GM21526 (cell line): ENCODE data around the gene FZD10.

Experiments
- ATAC-seq: cut with Tn5 transposase; IDR thresholded peaks from one replicate; pipeline ENCODE4 v1.9.1; 2021; ENCODE audit warnings: moderate library complexity; ENCODE audit not compliant: unreplicated experiment, low FRiP score

The FZD10 gene

GRCh38 chr12:130131025-130131424, 31.2 kb upstream of the FZD10 start:
- ATAC-seq = no peak

DNA sequence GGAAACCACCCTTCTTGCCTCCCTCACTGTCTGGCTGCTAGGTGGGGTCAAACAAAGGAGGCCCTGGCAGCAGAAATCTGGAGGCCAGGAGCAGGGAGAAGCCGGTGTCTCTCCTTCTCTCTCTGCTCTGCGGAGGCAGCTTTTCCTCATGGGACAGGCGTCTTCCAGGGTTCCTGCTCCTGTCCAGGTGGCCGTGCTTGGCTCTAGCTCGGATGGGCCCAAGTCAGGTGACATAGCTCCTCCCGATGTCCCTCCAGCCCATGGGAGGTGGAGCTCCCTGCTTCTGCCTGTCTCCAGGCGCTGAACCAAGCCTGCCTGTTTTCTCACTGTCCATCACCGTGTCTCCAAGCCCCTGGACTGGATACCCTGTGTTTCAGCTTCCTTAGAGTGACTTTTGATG, 30.5 kb upstream of the FZD10 start:
- no peak for ATAC-seq

DNA sequence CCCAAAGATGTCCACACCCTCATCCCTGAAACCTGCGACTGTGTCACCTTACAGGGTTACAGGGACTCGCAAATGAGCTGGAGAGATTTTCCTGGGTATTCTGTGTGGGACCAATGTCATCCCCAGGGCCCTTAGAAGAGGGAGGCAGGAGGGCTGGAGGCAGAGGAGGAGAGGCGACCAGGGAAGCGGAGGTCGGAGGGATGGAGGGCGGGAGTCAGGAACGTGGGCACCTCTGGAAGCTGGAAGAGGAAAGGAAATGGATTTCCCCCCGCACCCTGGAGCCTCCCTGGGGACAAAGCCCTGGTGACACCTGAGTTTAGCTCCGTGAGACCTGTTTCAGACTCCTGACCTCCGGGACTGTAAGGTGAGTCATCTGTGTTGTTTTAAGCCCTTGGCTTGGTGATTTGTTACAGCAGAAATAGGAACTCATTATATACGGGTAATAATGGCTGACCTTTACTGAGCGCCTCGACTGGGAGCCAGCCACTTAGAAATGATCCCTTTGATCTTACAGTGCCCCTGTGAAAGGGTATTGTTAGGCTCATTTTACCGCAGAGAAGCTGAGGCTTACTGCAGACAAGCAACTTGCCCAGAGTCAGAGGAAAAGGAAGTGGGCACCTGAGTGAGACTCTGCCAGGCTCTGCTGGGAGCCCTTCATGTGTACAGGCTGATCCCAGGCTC, 29.3 kb upstream of the FZD10 start:
- no peak for ATAC-seq

DNA sequence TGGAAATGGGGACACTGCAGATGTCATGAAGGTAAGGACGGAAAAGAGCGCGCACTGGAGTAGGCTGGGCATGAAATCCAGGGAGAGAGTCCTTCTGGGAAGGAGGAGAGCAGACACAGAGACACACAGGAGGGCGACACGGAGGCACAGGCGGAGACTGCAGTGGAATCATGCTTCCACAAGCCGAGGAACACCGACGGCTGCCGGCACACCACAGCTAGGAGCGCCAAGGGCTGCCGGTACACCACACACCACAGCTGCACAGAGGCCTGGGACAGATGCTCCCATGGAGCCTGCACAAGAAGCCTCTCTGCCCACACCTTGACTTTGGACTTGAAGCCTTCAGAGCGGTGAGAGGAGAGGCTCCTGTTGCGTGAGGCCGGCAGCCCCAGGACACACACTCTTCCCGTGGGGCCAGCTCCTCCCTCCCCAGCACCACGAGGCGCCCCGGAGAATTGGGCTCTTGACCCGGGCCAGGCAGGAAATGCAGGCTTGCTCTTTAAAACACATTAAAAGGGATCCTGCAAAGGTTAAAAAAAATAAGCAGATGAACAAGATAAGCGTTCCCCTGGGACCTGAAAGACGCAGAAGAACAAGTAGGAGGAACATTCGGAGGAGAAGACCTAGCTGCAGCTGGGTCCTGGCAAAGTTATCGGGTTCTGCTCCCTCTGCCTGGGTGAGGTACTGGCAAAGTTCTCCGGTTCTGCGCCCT, 28.3 kb upstream of the FZD10 start:
- ATAC-seq = no peak

DNA sequence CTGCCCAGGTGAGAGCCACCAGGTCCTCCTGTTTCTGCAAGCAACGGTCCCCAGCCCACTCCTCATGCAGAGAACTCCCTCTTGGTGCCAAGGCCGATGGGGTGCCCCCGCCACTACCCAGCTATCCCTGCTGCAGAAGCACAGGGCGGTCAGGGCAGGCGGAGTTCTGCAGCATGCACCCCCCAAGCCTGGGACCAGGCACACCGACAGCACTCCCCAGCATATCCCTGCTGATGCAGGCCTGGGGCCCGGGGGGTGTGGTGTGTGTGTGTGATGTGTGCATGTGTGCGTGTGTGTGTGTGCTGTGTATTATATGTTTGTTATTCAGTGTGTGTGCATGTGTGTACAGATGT, 27.7 kb upstream of the FZD10 start:
- no peak for ATAC-seq

- ATAC-seq = no peak
These were observed 25.7 kb upstream of the FZD10 start for GRCh38 chr12:130136509-130137039.

- ATAC-seq = no peak
These were observed 24.9 kb upstream of the FZD10 start for GRCh38 chr12:130137040-130138018.

DNA sequence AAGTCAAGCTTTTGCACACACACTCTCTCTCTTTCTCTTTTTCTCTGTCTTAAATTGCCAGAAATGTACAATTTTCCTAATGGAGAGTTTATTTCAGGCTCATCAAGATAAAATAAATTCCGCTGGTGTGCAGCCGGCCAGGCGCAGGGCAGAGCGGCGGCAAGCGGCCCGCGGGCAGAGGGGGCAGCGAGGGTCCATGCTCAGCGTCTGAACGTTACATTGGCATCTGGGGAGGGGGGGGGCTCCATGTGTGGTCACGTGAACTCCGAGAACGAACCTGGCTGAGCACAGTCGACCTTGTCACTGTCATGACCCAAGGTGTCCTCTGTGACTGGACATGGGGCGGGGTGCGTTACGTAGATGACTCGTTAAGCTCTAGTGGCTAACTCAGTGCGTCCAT, 23.8 kb upstream of the FZD10 start:
- ATAC-seq = no peak

DNA sequence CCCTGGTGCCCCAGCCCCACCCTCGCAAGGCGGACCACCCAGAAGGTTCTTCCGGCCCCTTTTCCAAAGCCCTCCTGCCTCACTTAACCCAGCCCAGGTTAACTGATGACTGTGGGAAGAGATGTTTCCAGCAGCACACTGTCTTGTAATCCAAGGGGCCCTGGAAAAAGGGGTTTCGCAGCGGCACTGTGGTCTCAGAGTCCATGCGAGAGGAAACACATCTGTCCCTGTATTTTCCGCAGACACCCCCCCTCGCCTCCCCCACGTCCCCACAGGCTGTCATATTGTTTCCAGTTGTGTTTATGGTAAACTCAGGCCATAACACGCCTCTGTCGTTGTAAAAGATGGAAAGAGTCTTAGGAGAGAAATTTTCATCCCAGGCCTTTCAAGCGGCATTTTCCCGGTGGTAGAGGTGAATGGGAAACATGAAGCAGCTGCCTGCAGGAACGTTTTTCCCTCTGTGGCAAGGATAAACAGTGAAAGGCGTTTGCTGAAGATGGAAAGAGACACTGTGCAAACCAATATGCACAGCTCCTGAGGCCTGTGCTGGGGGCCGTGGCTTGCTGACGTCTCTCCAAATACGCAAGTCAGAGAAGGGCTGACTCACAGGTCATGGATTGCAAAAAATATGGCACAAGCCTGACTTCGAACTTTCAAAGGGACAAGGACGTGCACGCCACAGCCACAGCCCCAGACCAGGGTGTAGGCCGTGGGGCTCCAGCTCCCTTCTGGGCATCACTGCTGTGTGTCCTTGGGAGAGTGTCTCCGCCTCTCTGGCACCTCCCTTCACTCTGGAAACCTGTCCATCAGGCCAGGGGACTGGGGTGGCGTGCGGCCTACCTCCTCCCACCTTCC, 22.5 kb upstream of the FZD10 start:
- no peak for ATAC-seq

GRCh38 chr12:130141105-130141504, 21.2 kb upstream of the FZD10 start:
- ATAC-seq = no peak

- no peak for ATAC-seq
These were observed 20.2 kb upstream of the FZD10 start for GRCh38 chr12:130141901-130142683.

DNA sequence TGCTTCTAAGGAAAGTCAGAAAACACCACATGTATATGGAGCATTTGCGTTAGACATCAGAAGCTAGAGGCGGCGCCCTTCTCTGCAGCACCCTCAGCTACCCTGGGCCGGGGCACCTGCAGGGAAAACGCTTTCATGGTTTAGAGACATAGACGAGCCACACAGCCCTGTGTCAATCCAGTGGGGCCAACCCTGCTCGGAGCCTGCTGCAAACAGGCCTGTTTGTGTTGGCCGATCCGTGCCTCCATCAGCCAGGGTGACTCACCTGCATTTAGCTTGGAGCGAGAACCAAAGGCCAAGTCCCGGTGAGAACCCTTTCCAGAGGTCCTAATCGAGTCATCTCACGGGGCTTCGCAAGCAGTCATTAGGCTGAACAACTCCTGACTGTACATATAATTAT, 19.5 kb upstream of the FZD10 start:
- no peak for ATAC-seq

DNA sequence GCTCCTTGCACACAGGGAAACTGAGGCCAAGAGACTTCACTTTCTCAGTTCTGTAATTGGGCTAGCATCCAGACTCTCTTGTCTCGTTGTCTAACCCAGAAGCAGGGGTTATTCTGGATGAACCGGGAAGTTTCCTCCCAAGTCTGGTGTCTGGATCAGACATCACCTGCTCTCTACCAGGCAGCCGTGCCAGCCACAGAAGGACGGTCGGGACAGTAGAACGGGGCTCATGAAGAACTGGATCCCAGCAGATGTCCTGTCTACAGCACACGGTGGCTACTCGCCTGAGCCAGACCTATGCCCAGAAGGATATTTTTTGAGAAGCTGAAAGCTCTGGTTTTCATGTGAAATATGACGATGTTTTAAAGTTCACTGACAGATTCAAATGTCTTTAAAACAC, 19.1 kb upstream of the FZD10 start:
- no peak for ATAC-seq

- no peak for ATAC-seq
These were observed 18.0 kb upstream of the FZD10 start for GRCh38 chr12:130144256-130144655.

GRCh38 chr12:130145731-130146130, 16.5 kb upstream of the FZD10 start:
- ATAC-seq = no peak

GRCh38 chr12:130146176-130146931, 15.9 kb upstream of the FZD10 start:
- no peak for ATAC-seq

DNA sequence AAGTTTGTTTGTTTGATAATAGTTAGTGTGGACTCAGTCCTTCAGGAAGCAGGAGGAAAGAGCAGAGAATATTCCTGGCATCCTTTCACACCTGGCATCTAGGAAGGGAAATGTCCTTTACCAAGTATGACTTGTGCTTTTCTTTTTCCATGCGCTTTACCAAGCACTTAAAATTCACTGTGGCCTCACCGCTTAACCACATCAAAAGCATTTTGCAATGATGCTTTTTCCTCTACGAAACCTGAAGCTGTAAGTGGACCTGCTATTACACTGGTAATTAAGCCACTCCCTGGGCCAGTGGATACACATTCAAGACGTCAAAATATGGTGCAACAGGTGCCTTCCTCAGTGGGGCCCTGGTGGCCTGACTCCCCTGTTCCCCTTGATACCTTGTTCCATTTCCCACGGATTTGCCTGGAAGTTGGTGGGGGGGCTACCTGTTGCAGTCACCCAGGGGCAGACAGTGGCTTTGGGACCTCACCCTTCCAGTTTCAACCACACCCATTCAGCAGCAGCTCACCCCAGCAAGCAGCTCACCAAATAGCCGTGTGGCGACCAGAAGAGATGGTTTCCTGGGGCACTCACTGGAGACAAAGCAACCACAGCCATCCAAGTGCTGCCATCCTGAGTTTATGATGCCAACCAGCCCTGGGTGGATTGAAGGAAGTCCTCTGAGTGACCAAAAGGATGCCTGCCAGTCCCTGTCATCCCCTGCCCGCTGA, 14.2 kb upstream of the FZD10 start:
- no peak for ATAC-seq

DNA sequence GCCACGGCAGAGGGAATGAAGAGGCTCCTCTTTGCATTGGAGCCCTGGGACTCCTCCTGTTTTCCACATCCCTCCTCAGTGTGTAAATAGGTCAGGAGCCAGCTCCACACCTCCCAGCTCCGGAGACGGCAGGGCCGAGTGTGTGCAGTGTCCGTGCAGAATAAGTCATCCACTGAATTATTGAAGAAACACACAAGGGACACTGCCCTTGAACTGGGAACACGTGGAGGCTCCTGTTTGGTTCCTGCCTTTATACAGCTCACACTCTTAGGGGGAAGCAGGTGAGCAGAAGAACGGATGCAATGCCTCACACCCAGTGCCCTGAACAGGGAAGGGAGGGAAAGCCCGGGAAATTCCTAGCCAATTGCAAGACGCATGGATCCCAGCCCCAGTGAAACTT, 10.4 kb upstream of the FZD10 start:
- no peak for ATAC-seq
